Activated naive CD4-positive, alpha-beta T cell treated with anti-CD3 and anti-CD28 coated beads for 36 hours (primary cell): ENCODE data around the gene CORO1C. TPM values are rescaled to one million over a fixed set of nuclear protein-coding genes. Genes with fewer than 3 reads are reported as not detected.

Experiments used
- CTCF ChIA-PET: fragments of 350-600 bp; sonication (Branson Sonifier 250); formaldehyde crosslinking; loops from one replicate; lab custom pipeline; 2021; ENCODE audit warnings: antibody characterized with exemption; lab: Charles Lee
- DNase-seq: peaks from one replicate; pipeline ENCODE4 v3.0.0-alpha.2; 2020
- H3K27ac Mint-ChIP-seq: one replicate; pipeline ENCODE4 v1.8.0; 2021; ENCODE audit warnings: mild to moderate bottlenecking, mixed read lengths
- H3K27me3 Mint-ChIP-seq: one replicate; pipeline ENCODE4 v1.8.0; 2021; ENCODE audit warnings: low read depth, mixed read lengths
- H3K36me3 Mint-ChIP-seq: one replicate; pipeline ENCODE4 v1.8.0; 2021; ENCODE audit warnings: low read depth, mixed read lengths
- H3K4me1 Mint-ChIP-seq: one replicate; pipeline ENCODE4 v1.8.0; 2021; ENCODE audit warnings: low read depth, mixed read lengths
- H3K4me3 Mint-ChIP-seq: one replicate; pipeline ENCODE4 v1.8.0; 2021; ENCODE audit warnings: mild to moderate bottlenecking, moderate library complexity, mixed read lengths
- H3K9me3 Mint-ChIP-seq: one replicate; pipeline ENCODE4 v1.8.0; 2021; ENCODE audit warnings: mixed read lengths
- intact Hi-C: fragments of 100-400 bp; cut with micrococcal nuclease; formaldehyde crosslinking; loops from one replicate; pipeline ENCODE4 v1.15.1; 2023
- total RNA-seq, 2 experiments: library from RNA; stranded (reverse); gene quantifications; one replicate each; pipeline ENCODE4 v1.2.3, GENCODE V29; 2021

The CORO1C gene
- total RNA-seq, 2 experiments from 2014 or later = 36.4 to 43.7 TPM

GRCh38 chr12:108603743-108604142 lies 127.6 kb downstream of the CORO1C start:
- CTCF ChIA-PET = interaction anchor here (1.4 kb wide), 2 partner anchors 14 to 27 kb away, joined by 3 to 5 read pairs; no protein-coding TSS in a partner anchor
- no peaks in the 10 kb centered on the region for H3K36me3 Mint-ChIP-seq
- H3K4me3 Mint-ChIP-seq = no peak overlapping the region
- H3K4me1 Mint-ChIP-seq = no peaks in the 10 kb centered on the region
- no peak for DNase-seq
- no peaks in the 10 kb centered on the region for H3K9me3 Mint-ChIP-seq
- intact Hi-C loops = no loop called here
- no peaks in the 10 kb centered on the region for H3K27me3 Mint-ChIP-seq
- no peak overlapping the region for H3K27ac Mint-ChIP-seq

- no peaks in the 10 kb centered on the region for H3K36me3 Mint-ChIP-seq
- CTCF ChIA-PET = no interaction called here
- no peaks in the 10 kb centered on the region for H3K27me3 Mint-ChIP-seq
- H3K4me3 Mint-ChIP-seq = no peak overlapping the region
- H3K4me1 Mint-ChIP-seq = no peaks in the 10 kb centered on the region
- no peak overlapping the region for H3K27ac Mint-ChIP-seq
- intact Hi-C loops = no loop called here
- DNase-seq = no peak
- H3K9me3 Mint-ChIP-seq = no peaks in the 10 kb centered on the region
These were observed 128.2 kb downstream of the CORO1C start for GRCh38 chr12:108602976-108603704.

GRCh38 chr12:108602209-108602705 lies 129.1 kb downstream of the CORO1C start:
- intact Hi-C loops = no loop called here
- no peaks in the 10 kb centered on the region for H3K36me3 Mint-ChIP-seq
- H3K4me3 Mint-ChIP-seq = no peak overlapping the region

GRCh38 chr12:108600702-108601007 lies 130.7 kb downstream of the CORO1C start:
- intact Hi-C loops = no loop called here
- Mint-ChIP-seq H3K4me1 (no peaks in the 10 kb centered on the region), H3K4me3 (no peak overlapping the region), H3K9me3 (no peaks in the 10 kb centered on the region), H3K27ac (no peak overlapping the region), H3K36me3 (no peaks in the 10 kb centered on the region), H3K27me3 (no peaks in the 10 kb centered on the region)
- CTCF ChIA-PET = interaction anchor here (0.6 to 1.7 kb wide), 4 partner anchors 15 to 419 kb away, joined by 3 to 4 read pairs (median 4); no protein-coding TSS in a partner anchor
- no peak for DNase-seq

More at GRCh38 chr12:108602209-108602705, 129.1 kb downstream of the CORO1C start:
- CTCF ChIA-PET = interaction anchor here (0.7 kb wide), 1 partner anchor 229 kb away, joined by 3 read pairs; no protein-coding TSS in a partner anchor
- Mint-ChIP-seq H3K27me3 (no peaks in the 10 kb centered on the region), H3K9me3 (no peaks in the 10 kb centered on the region), H3K4me1 (no peaks in the 10 kb centered on the region), H3K27ac (no peak overlapping the region)
- DNase-seq = no peak

- Mint-ChIP-seq H3K4me3 (no peak overlapping the region), H3K9me3 (no peaks in the 10 kb centered on the region), H3K27ac (no peak overlapping the region), H3K4me1 (no peaks in the 10 kb centered on the region), H3K27me3 (no peaks in the 10 kb centered on the region), H3K36me3 (no peaks in the 10 kb centered on the region)
- CTCF ChIA-PET = interaction anchor here (0.8 to 1.7 kb wide), 3 partner anchors 16 to 19 kb away, joined by 4 read pairs; no protein-coding TSS in a partner anchor
- intact Hi-C loops = no loop called here
- no peak for DNase-seq
These were observed 131.2 kb downstream of the CORO1C start for GRCh38 chr12:108599948-108600701.

- CTCF ChIA-PET = interaction anchor here (1.7 kb wide), 1 partner anchor 16 kb away, joined by 4 read pairs; no protein-coding TSS in a partner anchor
- Mint-ChIP-seq H3K27me3 (no peaks in the 10 kb centered on the region), H3K36me3 (no peaks in the 10 kb centered on the region), H3K27ac (no peak overlapping the region), H3K4me1 (no peaks in the 10 kb centered on the region), H3K4me3 (no peak overlapping the region), H3K9me3 (no peaks in the 10 kb centered on the region)
- intact Hi-C loops = no loop called here
- no peak for DNase-seq
These were observed 131.8 kb downstream of the CORO1C start for GRCh38 chr12:108599541-108599940.

- CTCF ChIA-PET = interaction anchor here (1.0 kb wide), 1 partner anchor 12 kb away, joined by 3 read pairs; no protein-coding TSS in a partner anchor
- Mint-ChIP-seq H3K27ac (no peak overlapping the region), H3K27me3 (no peaks in the 10 kb centered on the region)
These were observed 132.6 kb downstream of the CORO1C start for GRCh38 chr12:108598553-108599250.

GRCh38 chr12:108597559-108598471 lies 133.5 kb downstream of the CORO1C start, which contains the start of gene TMEM119:
Gene TMEM119, minus strand, starts transcription at chr12:108598084. Its CDS starts 5,701 bp downstream, at chr12:108592383.
- DNase-seq = no peak
- Mint-ChIP-seq H3K4me3 (no peak within 1 kb of the TSS), H3K27me3 (no peaks in the 10 kb centered on the region), H3K9me3 (no peaks in the 10 kb centered on the region), H3K4me1 (no peaks in the 10 kb centered on the region), H3K36me3 (no peaks in the 10 kb centered on the region), H3K27ac (no peak within 1 kb of the TSS)
- intact Hi-C loops = no loop called here
- CTCF ChIA-PET = interaction anchor here (1.0 kb wide), 1 partner anchor 13 kb away, joined by 3 read pairs; no protein-coding TSS in a partner anchor

More at GRCh38 chr12:108598553-108599250, 132.6 kb downstream of the CORO1C start:
- no peaks in the 10 kb centered on the region for H3K4me1 Mint-ChIP-seq
- no peaks in the 10 kb centered on the region for H3K9me3 Mint-ChIP-seq
- no peak for DNase-seq
- no peak overlapping the region for H3K4me3 Mint-ChIP-seq
- intact Hi-C loops = no loop called here
- H3K36me3 Mint-ChIP-seq = no peaks in the 10 kb centered on the region

GRCh38 chr12:108596854-108597558 lies 134.3 kb downstream of the CORO1C start:
- CTCF ChIA-PET = no interaction called here
- Mint-ChIP-seq H3K27me3 (no peaks in the 10 kb centered on the region), H3K4me3 (no peak overlapping the region), H3K4me1 (no peaks in the 10 kb centered on the region), H3K9me3 (no peaks in the 10 kb centered on the region), H3K36me3 (no peaks in the 10 kb centered on the region), H3K27ac (no peak overlapping the region)
- intact Hi-C loops = no loop called here
- DNase-seq = no peak

- Mint-ChIP-seq H3K36me3 (no peaks in the 10 kb centered on the region), H3K27me3 (no peaks in the 10 kb centered on the region), H3K9me3 (no peaks in the 10 kb centered on the region), H3K27ac (no peak overlapping the region), H3K4me1 (no peaks in the 10 kb centered on the region), H3K4me3 (no peak overlapping the region)
- intact Hi-C loops = no loop called here
- CTCF ChIA-PET = interaction anchor here (1.2 kb wide), 1 partner anchor 21 kb away, joined by 5 read pairs; no protein-coding TSS in a partner anchor
- DNase-seq = no peak
These were observed 135.3 kb downstream of the CORO1C start for GRCh38 chr12:108595711-108596647.
